Tibial nerve (tissue), 4 donors: Measurements from ENCODE around the gene HEATR3. TPM values are rescaled to one million over a fixed set of nuclear protein-coding genes. Genes with fewer than 3 reads are reported as not detected.

Experiments
- DNase-seq, 2 donors: peaks; one replicate each; pipeline ENCODE4 v3.0.0-alpha.2; 2019; ENCODE audit warnings: low spot score in 2 of 2
- H3K27ac ChIP-seq, 4 donors: fragments of 200-600 bp; sonication (generic) in 3 of 4; one replicate each; pipeline ENCODE4 v1.5.1; 2017 to 2019; ENCODE audit warnings: mild to moderate bottlenecking in 1 of 4
- H3K27me3 ChIP-seq, 2 donors: fragments of 200-600 bp; sonication (generic) in 1 of 2; one replicate each; pipeline versions ENCODE4 v1.5.1 to v1.6.0; 2017 to 2019
- H3K36me3 ChIP-seq, 3 donors: fragments of 200-600 bp; sonication (generic); one replicate each; pipeline ENCODE4 v1.5.1; 2018 to 2019
- H3K4me1 ChIP-seq, 4 donors: fragments of 200-600 bp; sonication (generic) in 3 of 4; one replicate each; pipeline ENCODE4 v1.5.1; 2017 to 2019
- H3K4me3 ChIP-seq, 4 donors: fragments of 200-600 bp; sonication (generic) in 3 of 4; one replicate each; pipeline ENCODE4 v1.5.1; 2017 to 2019; ENCODE audit warnings: mild to moderate bottlenecking in 1 of 4, moderate library complexity in 1 of 4
- H3K9me3 ChIP-seq, 4 donors: fragments of 200-600 bp; sonication (generic) in 3 of 4; one replicate each; pipeline ENCODE4 v1.5.1; 2017 to 2019
- CTCF ChIP-seq, 5 experiments: fragments of 200-600 bp in 3 of 5; fragments of 450-650 bp in 2 of 5; sonication (generic) in 3 of 5; IDR thresholded peaks; one replicate each; pipeline ENCODE4 v1.5.1; 2016 to 2019; ENCODE audit warnings: antibody characterized with exemption in 5 of 5, mild to moderate bottlenecking in 3 of 5, moderate library complexity in 2 of 5
- EP300 ChIP-seq, 2 donors: sonication (generic); formaldehyde crosslinking; IDR thresholded peaks; one replicate each; pipeline ENCODE4 v1.6.1; 2017; ENCODE audit warnings: antibody characterized with exemption in 2 of 2, mild to moderate bottlenecking in 1 of 2
- POLR2A ChIP-seq, 2 donors: fragments of 450-650 bp; IDR thresholded peaks; one replicate each; pipeline ENCODE4 v1.6.1; 2017; ENCODE audit warnings: antibody characterized with exemption in 2 of 2, mild to moderate bottlenecking in 2 of 2, moderate library complexity in 2 of 2
- WGBS, 2 donors: methylation state at CpG; one replicate each; pipeline ENCODE4 v1.1.5; 2018; 5-methylcytosine and 5-hydroxymethylcytosine counted together
- small RNA-seq: library from RNA; depleted of rRNA; stranded (forward); fragments of <200 nt; gene quantifications from one replicate; pipeline ENCODE3, GENCODE V24; 2016
- total RNA-seq, 4 donors: library from RNA; depleted of rRNA; stranded (reverse); fragments of >200 nt; gene quantifications; one replicate each; pipeline ENCODE4 v1.1.0, GENCODE V29; 2016

The HEATR3 gene
- total RNA-seq, 4 donors from 2014 or later: 24.1 to 62.7 (median 38.9) TPM

DNA sequence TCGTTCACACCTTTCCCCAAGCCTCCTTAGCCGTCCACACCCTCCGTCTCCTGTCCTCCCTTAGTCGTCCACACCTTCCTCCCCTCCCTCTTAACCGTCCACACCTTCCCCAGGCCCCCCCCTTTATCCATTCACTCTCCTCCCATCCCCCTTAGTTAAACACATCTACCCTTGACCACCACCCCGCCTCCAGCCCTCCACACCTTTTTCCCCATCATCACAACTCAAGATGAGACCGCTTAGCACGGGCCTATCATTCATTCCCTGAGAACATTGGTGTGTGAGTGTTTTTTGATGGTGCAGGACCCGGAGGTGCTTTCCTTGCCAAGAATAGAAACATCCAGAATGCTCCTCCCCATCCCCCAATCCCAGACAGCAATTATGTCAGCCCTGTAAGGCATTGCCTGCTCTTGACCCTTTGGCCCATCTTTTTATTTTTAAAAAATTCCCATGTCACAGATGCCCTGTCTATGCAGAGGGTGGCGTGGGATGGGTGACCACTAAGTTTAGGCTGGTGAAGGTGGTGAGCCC is 88.7 kb downstream of the HEATR3 start:
- no peaks in the 10 kb centered on the region for H3K27me3 ChIP-seq
- peak in 1 of 2 donors; percentile 17 for DNase-seq

GRCh38 chr16:50155925-50156324 is 90.2 kb downstream of the HEATR3 start:
- DNase-seq: no peak
- Histone ChIP-seq H3K4me1 (peaks cover 0 to 64% (median 26%) of the 10 kb centered on the region in 4 donors), H3K9me3 (no peaks in the 10 kb centered on the region), H3K36me3 (no peaks in the 10 kb centered on the region), H3K27me3 (no peaks in the 10 kb centered on the region), H3K27ac (peak overlapping the region in 3 of 4 donors; percentile 57 to 97 (median 70)), H3K4me3 (peak overlapping the region in 2 of 4 donors; percentile 86 to 90)
- WGBS, 2 donors: 57 to 58% methylated on average over 1 of the region's 1 CpG
- no peak for TF ChIP-seq POLR2A (IDR thresholded peaks at IDR 0.05)
- TF ChIP-seq CTCF (IDR thresholded peaks at IDR 0.05): no peak
- no peak for TF ChIP-seq EP300 (IDR thresholded peaks at IDR 0.05)

More for the DNA sequence above, 88.7 kb downstream of the HEATR3 start:
- WGBS, 2 donors: 9 to 13% methylated on average over 10 of the region's 10 CpGs
- H3K27ac ChIP-seq: peak overlapping the region; percentile 56 to 97 (median 74)
- H3K36me3 ChIP-seq: no peaks in the 10 kb centered on the region
- H3K9me3 ChIP-seq: no peaks in the 10 kb centered on the region
- H3K4me3 ChIP-seq: peak overlapping the region; percentile 72 to 90 (median 86)
- H3K4me1 ChIP-seq: peaks cover 0 to 53% (median 20%) of the 10 kb centered on the region in 4 donors
- no peak for TF ChIP-seq POLR2A (IDR thresholded peaks at IDR 0.05)
- no peak for TF ChIP-seq CTCF (IDR thresholded peaks at IDR 0.05)
- no peak for TF ChIP-seq EP300 (IDR thresholded peaks at IDR 0.05)

Small RNAs within 50 kb of the gene (small RNA-seq; reads per million reads assigned to genes)
- gene RF00017 (not detected), gene RF00156 (not detected), gene RNY4P3 (1.0 reads per million, percentile 19 among the genes with 10 or more reads in this experiment), gene RPL10P14 (not detected)

Other genes with a start within 250 kb of the HEATR3 start
- 10 to 100 TPM; 15.9 to 20.5 (median 18.5) TPM for gene ZNF423, start 209.9 kb upstream of the HEATR3 start, total RNA-seq
- 10 to 100 TPM in 2 of 4 donors, 1 to 10 TPM in 2; 5.3 to 23.2 (median 10.2) TPM for gene CNEP1R1, start 40.7 kb upstream of the HEATR3 start, total RNA-seq
- gene TENT4B, start 87.3 kb downstream of the HEATR3 start, total RNA-seq: 10 to 100 TPM; 11.7 to 18.6 (median 16.5) TPM
- 10 to 100 TPM; 40.4 to 50.9 (median 41.2) TPM for gene ADCY7, start 200.6 kb downstream of the HEATR3 start, total RNA-seq